Psoas muscle (tissue), 8 donors: Measurements from ENCODE around the gene NEU1. TPM values are rescaled to one million over a fixed set of nuclear protein-coding genes. Genes with fewer than 3 reads are reported as not detected.

ENCODE experiments used
- ATAC-seq, 4 donors: fragments of 200-7000 bp; cut with Tn5 transposase; one replicate each; pipeline ENCODE4 v1.9.1; 2020; ENCODE audit warnings: moderate library complexity in 3 of 4, mild to moderate bottlenecking in 2 of 4
- DNase-seq, 2 donors: peaks; one replicate each; pipeline ENCODE4 v3.0.0-alpha.2; 2020
- H3K27ac ChIP-seq: fragments of 200-600 bp; one replicate; pipeline ENCODE4 v1.8.0; 2022
- H3K27me3 ChIP-seq, 3 donors: fragments of 200-600 bp in 1 of 3; one replicate each; pipeline versions ENCODE4 v1.6.1 to v1.8.0; 2013 to 2022; ENCODE audit warnings: low read length in 2 of 3, mild to moderate bottlenecking in 2 of 3, moderate library complexity in 1 of 3; ENCODE audit not compliant: insufficient read depth in 3 of 3
- H3K36me3 ChIP-seq, 2 donors: fragments of 200-600 bp in 1 of 2; one replicate each; pipeline versions ENCODE4 v1.6.1 to v1.8.0; 2013 to 2022; ENCODE audit warnings: low read depth in 1 of 2, mild to moderate bottlenecking in 1 of 2, moderate library complexity in 1 of 2; ENCODE audit not compliant: insufficient read depth in 1 of 2
- H3K4me1 ChIP-seq: fragments of 200-600 bp; one replicate; pipeline ENCODE4 v1.8.0; 2022
- H3K4me3 ChIP-seq: fragments of 200-600 bp; one replicate; pipeline ENCODE4 v1.8.0; 2022; ENCODE audit warnings: mild to moderate bottlenecking
- H3K9me3 ChIP-seq: fragments of 200-600 bp; one replicate; pipeline ENCODE4 v1.8.0; 2022
- CTCF ChIP-seq: fragments of 200-600 bp; IDR thresholded peaks from one replicate; pipeline ENCODE4 v1.8.0; 2022; ENCODE audit warnings: antibody characterized with exemption
- WGBS, 3 donors: extraction: QIAGEN DNeasy Blood & Tissue Kit; methylation state at CpG; one replicate each; pipeline versions ENCODE4 v1.1.6 to v1.1.7; 2013; 5-methylcytosine and 5-hydroxymethylcytosine counted together
- intact Hi-C, 2 donors: fragments of 100-400 bp; cut with DNase I; formaldehyde crosslinking; loops; one replicate each; pipeline versions ENCODE4 v1.11.0 to v1.14.2; 2022
- polyA plus RNA-seq, 3 donors: library from polyadenylated mRNA; stranded (reverse); fragments of 200-250 nt; gene quantifications; one replicate each; pipeline ENCODE4 v1.2.3, GENCODE V29; 2013
- total RNA-seq, 4 donors: library from RNA; stranded (reverse); fragmentation: NEBNext Ultra II Directional in 2 of 4; extraction: Animal tissue kit (Norgen Biotek cat#: 25700) in 2 of 4; gene quantifications; one replicate each; pipeline versions ENCODE4 v1.2.1 to v1.2.4, GENCODE V29; 2021 to 2023
- donor health status: healthy with polysubstance abuse.
- donor health status: DM: no; HTN: no; CAD: no; lungs with moderate emphysema.
- donor health status: Bipolar disorder and iron deficiency.
- donor health status: healthy.
- donor health status: DM: yes; HTN: yes; CAD: no.
- donor health status: DM: no; HTN: no; CAD: no.
- donor health status: DM: no; HTN: no; CAD: no.
- donor health status: DM: yes; HTN: yes; CAD: no.

NEU1 gene
- total and polyA plus RNA-seq, 7 donors: 14.2 to 39.8 (median 20.6) TPM

GRCh38 chr6:31876357-31876756, 13.7 kb upstream of the NEU1 start:
- Histone ChIP-seq H3K9me3 (no peaks in the 10 kb centered on the region), H3K36me3 (peaks cover 0 to 19% of the 10 kb centered on the region in 2 donors), H3K4me1 (no peaks in the 10 kb centered on the region), H3K4me3 (no peak overlapping the region), H3K27me3 (no peaks in the 10 kb centered on the region), H3K27ac (no peak overlapping the region)
- WGBS, 3 donors: 80 to 91% (median 81%) methylated on average over 7 of the region's 7 CpGs
- ATAC-seq (no peak), DNase-seq (no peak)
- no peak for TF ChIP-seq CTCF
- intact Hi-C loops: no loop called here

- TF ChIP-seq CTCF: no peak
- Histone ChIP-seq H3K4me3 (no peak overlapping the region), H3K4me1 (no peaks in the 10 kb centered on the region), H3K36me3 (peaks cover 0 to 15% of the 10 kb centered on the region in 2 donors), H3K27ac (no peak overlapping the region), H3K27me3 (no peaks in the 10 kb centered on the region), H3K9me3 (no peaks in the 10 kb centered on the region)
- DNase-seq (no peak), ATAC-seq (no peak)
- 52 to 65% (median 60%) methylated on average over 5 of the region's 5 CpGs for WGBS, 3 donors
- intact Hi-C loops: no loop called here
Observed at GRCh38 chr6:31875877-31876276, 13.3 kb upstream of the NEU1 start.

GRCh38 chr6:31874836-31875572, 12.4 kb upstream of the NEU1 start:
- Histone ChIP-seq H3K36me3 (peaks cover 0 to 6% of the 10 kb centered on the region in 2 donors), H3K9me3 (no peaks in the 10 kb centered on the region), H3K4me3 (no peak overlapping the region), H3K27me3 (no peaks in the 10 kb centered on the region), H3K4me1 (no peaks in the 10 kb centered on the region), H3K27ac (no peak overlapping the region)
- WGBS, 3 donors: 79 to 84% (median 79%) methylated on average over 5 of the region's 5 CpGs
- intact Hi-C loops: no loop called here
- DNase-seq (no peak), ATAC-seq (no peak)
- TF ChIP-seq CTCF: no peak

- ATAC-seq (no peak), DNase-seq (no peak)
- 60 to 73% (median 62%) methylated on average over 4 of the region's 4 CpGs for WGBS, 3 donors
Observed at GRCh38 chr6:31874084-31874670, 11.6 kb upstream of the NEU1 start.

More at GRCh38 chr6:31874084-31874670, 11.6 kb upstream of the NEU1 start:
- Histone ChIP-seq H3K27me3 (no peaks in the 10 kb centered on the region), H3K27ac (no peak overlapping the region), H3K4me1 (no peaks in the 10 kb centered on the region), H3K9me3 (no peaks in the 10 kb centered on the region), H3K4me3 (no peak overlapping the region), H3K36me3 (no peaks in the 10 kb centered on the region)
- intact Hi-C loops: no loop called here
- TF ChIP-seq CTCF: no peak
